GM21529 (cell line): ENCODE results near the gene MT1A.
"Not testable (repeated sequence)": the region's sequence is repeated elsewhere in the genome, so short reads cannot be mapped to it uniquely, and the experiment has no call there.

Experiments used
- ATAC-seq: cut with Tn5 transposase; IDR thresholded peaks from one replicate; pipeline ENCODE4 v1.9.1; 2021; ENCODE audit not compliant: unreplicated experiment

Gene MT1A

GRCh38 chr16:56610017-56610608, 28.4 kb upstream of the MT1A start:
- ATAC-seq: peak; percentile 23

DNA sequence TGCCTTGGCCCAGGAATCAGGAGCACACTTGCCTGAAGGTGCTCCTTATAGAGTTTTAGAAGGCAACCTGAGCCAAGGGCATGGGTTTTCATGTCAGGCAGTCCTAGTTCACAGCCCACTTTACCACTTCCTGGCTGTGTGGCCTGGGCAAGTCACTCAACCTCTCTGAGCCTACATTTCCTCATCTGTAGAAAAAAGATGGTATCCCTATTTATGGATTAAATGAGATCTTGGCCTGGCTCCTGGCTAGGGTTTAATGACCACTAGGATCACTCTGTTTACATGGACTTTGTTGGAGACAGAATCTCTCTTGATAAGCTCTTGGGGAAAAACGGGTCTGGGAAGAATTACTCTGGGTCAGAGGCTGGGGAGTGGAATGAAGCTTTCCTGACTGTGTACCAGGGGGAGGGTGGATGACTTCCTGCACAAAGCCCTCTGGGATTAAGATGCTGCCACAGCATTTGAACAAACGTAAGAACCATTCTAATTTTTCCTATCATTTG, 27.8 kb upstream of the MT1A start:
- no peak for ATAC-seq

DNA sequence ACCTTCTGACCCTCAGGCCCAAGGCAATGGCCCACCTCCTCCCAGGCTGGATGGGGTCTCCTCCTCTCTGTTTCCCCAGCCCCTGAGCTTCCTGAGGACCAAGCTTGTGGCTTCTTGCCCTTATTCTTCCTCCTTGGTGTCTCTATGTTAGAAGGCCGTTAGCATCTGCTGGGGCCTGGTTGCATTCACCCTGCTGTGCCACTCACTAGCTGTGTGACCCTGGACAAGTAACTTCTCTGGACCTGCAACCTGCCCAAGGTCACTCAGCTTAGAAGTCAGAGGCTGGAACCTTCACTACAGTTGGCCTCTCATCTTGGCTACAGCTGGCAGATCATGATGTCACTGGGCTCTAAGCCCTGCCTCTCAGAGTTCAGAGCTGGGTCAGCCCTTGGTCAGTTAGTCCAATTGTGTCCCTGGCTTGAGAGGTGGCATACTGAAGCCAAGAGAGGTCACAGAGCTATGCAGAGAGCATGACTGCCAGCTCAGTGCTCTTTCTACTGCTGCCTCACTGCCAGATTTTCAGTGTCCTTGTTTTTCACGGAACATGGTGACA, 27.1 kb upstream of the MT1A start:
- ATAC-seq: no peak

- no peak for ATAC-seq
Measured at GRCh38 chr16:56613706-56614105, 24.8 kb upstream of the MT1A start.

- no peak for ATAC-seq
Measured at GRCh38 chr16:56614549-56614991, 23.9 kb upstream of the MT1A start.

- ATAC-seq: no peak
Measured at GRCh38 chr16:56615353-56615752, 23.1 kb upstream of the MT1A start.

DNA sequence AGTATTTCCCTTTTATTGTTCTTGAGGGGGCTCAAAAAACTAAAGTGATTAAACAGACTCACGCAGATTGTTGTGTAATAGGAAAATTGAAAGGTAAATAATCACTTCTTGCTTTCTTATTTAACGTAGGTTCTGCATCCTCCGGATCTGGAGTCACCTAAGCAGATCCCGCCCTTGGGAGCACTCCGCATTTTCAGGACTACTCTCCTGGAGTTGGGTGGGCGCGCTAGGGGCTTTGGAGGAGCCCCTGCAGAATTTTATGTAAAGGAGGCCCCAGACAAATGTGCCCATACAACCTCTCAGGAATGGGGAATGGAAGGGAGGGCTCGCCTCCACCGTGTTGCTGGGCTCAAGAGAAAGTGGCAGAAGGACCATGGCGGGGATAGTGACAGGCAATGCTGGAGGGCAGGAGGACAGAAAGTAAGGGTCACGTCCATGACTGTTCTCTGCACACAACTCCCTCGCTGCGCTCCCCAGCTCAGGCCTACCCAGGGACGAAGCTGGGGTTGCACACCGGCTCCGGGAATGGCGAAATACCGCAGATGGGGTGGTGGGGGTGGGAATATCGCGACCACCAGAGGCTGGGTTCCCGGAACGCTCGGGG, 21.8 kb upstream of the MT1A start:
- no peak for ATAC-seq

GRCh38 chr16:56617212-56618085, 21.0 kb upstream of the MT1A start:
- no peak for ATAC-seq

- ATAC-seq: no peak
Measured at GRCh38 chr16:56618138-56618537, 20.3 kb upstream of the MT1A start.

DNA sequence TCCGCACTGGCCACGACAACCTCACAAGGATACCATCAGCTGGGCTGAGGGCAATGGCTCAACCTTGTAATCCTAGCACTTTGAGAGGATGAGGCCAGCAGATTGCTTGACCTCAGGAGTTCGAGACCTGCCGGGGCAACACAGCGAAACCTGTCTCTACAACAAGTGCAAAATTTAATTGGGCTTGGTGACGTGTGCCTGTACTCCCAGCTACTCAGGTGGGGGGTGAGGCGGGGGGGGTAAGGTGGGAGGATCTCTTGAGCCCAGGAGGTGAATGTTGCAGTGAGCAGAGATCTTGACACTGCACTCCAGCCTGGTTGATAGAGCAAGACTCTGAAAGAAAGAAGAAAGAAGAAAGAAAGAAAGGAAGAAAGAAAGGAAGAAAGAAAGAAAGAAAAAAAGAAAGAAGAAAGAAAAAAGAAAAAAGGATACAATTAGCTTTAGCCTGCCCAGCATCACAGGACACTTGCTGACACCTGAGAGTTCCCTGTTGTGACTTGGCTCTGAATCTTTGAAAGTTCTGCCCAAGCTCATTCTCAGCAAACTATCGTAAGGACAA, 18.0 kb upstream of the MT1A start:
- no peak for ATAC-seq

DNA sequence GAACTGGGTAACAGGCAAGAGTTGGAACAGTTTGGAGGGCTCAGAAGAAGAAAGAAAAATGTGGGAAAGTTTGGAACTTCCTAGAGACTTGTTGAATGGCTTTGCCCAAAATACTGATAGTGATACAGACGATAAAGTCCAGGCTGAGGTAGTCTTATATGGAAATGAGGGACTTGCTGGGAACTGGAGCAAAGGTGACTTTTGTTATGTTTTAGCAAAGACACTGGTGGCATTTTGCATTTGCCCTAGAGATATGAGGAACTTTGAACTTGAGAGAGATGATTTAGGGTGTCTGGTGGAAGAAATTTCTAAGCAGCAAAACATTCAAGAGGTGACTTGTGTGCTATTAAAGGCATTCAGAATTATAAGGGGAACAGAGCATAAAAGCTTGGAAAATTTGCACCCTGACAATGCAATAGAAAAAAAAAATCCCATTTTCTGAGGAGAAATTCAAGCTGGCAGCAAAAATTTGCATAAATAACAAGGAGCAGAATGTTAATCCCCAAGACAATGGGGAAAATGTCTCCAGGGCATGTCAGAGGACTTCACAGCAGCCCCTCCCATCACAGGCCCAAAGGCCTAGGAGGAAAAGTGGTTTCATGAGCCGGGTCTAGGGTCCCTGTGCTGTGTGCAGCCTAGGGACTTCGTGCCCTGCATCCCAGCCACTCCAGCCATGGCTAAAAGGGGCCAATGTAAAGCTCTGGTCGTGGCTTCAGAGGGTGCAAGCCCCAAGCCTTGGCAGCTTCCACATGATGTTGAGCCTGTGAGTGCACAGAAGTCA, 16.6 kb upstream of the MT1A start:
- not testable (repeated sequence) for ATAC-seq

DNA sequence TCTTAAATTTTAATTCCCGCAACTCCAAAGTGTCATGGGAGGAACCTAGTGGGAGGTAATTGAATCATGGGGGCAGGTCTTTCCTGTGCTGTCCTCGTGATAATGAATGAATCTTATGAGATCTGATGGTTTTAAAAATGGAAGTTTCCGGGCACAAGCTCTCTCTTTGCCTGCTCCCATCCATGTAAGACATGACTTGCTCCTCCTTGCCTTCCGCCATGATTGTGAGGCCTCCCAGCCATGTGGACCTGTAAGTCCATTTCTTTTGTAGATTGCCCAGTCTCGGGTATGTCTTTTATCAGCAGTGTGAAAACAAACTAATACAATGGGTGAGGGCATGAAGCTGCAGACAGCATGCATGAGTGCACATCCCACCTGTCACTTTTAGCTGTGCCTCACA, 15.3 kb upstream of the MT1A start:
- ATAC-seq: not testable (repeated sequence)

DNA sequence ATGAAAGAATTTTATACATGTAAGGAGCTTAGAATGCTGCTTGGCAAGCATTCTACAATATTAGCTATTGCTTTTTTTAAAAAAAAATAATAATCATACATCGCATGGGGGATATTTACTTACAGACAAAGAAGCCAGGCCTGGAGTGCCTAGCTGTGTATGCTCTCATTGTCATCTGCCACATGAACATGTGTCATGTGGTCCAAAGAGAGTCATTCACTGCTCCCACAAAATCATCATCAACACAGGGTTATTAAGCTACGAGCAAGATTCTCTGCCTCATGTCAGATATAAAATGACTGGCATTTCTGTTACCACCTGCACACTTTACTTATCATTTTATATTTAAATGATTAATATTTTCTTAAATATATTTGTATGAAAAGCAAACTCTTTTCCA, 14.8 kb upstream of the MT1A start:
- no peak for ATAC-seq

- ATAC-seq: no peak
Measured at GRCh38 chr16:56625140-56625942, 13.1 kb upstream of the MT1A start, which contains the start of gene MT1E. MT1E (plus strand) TSS chr16:56625781; CDS start chr16:56625852, 71 bp downstream.

GRCh38 chr16:56625943-56626654, 12.4 kb upstream of the MT1A start:
- no peak for ATAC-seq

DNA sequence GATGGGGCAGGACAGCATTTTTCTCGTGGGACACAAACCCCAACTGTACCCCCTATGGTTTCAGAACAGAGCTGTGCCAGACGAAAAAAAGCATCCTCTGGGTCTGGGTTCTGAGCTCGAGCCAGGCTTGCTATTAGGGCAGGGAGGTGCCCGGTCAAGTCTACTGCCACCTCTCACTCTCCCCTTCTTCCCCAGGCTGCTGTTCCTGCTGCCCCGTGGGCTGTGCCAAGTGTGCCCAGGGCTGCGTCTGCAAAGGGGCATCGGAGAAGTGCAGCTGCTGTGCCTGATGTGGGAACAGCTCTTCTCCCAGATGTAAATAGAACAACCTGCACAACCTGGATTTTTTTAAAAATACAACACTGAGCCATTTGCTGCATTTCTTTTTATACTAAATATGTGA, 11.8 kb upstream of the MT1A start:
- ATAC-seq: no peak

GRCh38 chr16:56628486-56629350, 9.7 kb upstream of the MT1A start:
- ATAC-seq: no peak

- ATAC-seq: no peak
Measured at GRCh38 chr16:56629531-56629930, 8.9 kb upstream of the MT1A start.
